ENCODE results near the gene CAMTA2.
"Not testable (repeated sequence)": the region's sequence is repeated elsewhere in the genome, so short reads cannot be mapped to it uniquely, and the experiment has no call there.

CAMTA2 gene

GRCh38 chr17:4986951-4987766, at the start of gene CAMTA2:
TSS of gene CAMTA2 (minus strand) at chr17:4987675. CDS start at chr17:4986222, 1,453 bp downstream.
- peak; percentile 81 for DNase-seq

GRCh38 chr17:5035315-5035714, 47.8 kb upstream of the CAMTA2 start, which contains the start of gene SLC52A1:
TSS of gene SLC52A1 (minus strand) at chr17:5035426. CDS start at chr17:5034606, 820 bp downstream.
- DNase-seq = no peak

GRCh38 chr17:5034651-5035050, 47.2 kb upstream of the CAMTA2 start:
- no peak for DNase-seq

- no peak for DNase-seq
Measured at GRCh38 chr17:5034063-5034462, 46.6 kb upstream of the CAMTA2 start.

GRCh38 chr17:5033352-5034015, 46.0 kb upstream of the CAMTA2 start:
- DNase-seq = no peak

GRCh38 chr17:5032865-5033264, 45.4 kb upstream of the CAMTA2 start:
- no peak for DNase-seq

- peak; percentile 82 for DNase-seq
Measured at GRCh38 chr17:5031365-5032082, 44.0 kb upstream of the CAMTA2 start.

GRCh38 chr17:5030168-5030567, 42.7 kb upstream of the CAMTA2 start:
- DNase-seq = not testable (repeated sequence)

GRCh38 chr17:5027916-5028315, 40.4 kb upstream of the CAMTA2 start:
- no peak for DNase-seq

GRCh38 chr17:5027299-5027698, 39.8 kb upstream of the CAMTA2 start:
- no peak for DNase-seq

GRCh38 chr17:5024604-5025003, 37.1 kb upstream of the CAMTA2 start:
- no peak for DNase-seq

GRCh38 chr17:5023588-5024147, 36.2 kb upstream of the CAMTA2 start:
- no peak for DNase-seq

- no peak for DNase-seq
Measured at GRCh38 chr17:5022171-5022711, 34.8 kb upstream of the CAMTA2 start.

GRCh38 chr17:5020502-5021023, 33.1 kb upstream of the CAMTA2 start:
- no peak for DNase-seq

- DNase-seq = peak; percentile 42
Measured at GRCh38 chr17:5019475-5019956, 32.0 kb upstream of the CAMTA2 start.

- no peak for DNase-seq
Measured at GRCh38 chr17:5014357-5014756, 26.9 kb upstream of the CAMTA2 start.

GRCh38 chr17:5011928-5012327, 24.5 kb upstream of the CAMTA2 start:
- DNase-seq = peak; percentile 61

- no peak for DNase-seq
Measured at GRCh38 chr17:5003214-5003867, 15.9 kb upstream of the CAMTA2 start.

- DNase-seq = no peak
Measured at GRCh38 chr17:5002121-5002788, 14.8 kb upstream of the CAMTA2 start.

- DNase-seq = no peak
Measured at GRCh38 chr17:5000237-5000639, 12.8 kb upstream of the CAMTA2 start.

- no peak for DNase-seq
Measured at GRCh38 chr17:4999430-5000093, 12.1 kb upstream of the CAMTA2 start.
